Cerebellar nuclear complex (tissue), 1 donor: ENCODE results near the gene EMP1.

ENCODE experiments used
- DNase-seq, 2 experiments: peaks; one replicate each; lab custom pipeline; 2025; lab: John Stamatoyannopoulos, UW

EMP1 gene

GRCh38 chr12:13173012-13173932, 23.3 kb upstream of the EMP1 start:
- DNase-seq = no peak

DNA sequence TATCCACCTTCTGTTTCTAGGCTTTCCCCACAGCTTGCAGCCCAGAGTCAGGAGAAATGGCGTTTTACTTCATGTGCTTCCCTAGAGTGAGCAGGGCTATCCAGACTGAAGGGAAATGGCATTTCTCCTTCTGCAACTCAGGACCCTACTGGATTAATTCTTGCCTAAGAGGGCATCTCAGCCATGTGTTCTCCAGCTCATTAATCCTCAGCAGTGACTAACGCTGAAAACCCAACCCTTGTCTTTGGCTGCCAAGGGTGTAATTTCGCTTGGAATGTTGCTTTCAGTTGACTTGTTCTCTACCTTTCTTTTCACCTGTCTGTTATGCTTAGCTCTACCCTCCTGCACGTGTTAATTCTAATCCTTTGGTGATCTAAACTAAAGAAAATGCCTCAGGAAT, 21.0 kb upstream of the EMP1 start:
- no peak for DNase-seq

GRCh38 chr12:13176256-13176655, 20.3 kb upstream of the EMP1 start:
- no peak for DNase-seq

DNA sequence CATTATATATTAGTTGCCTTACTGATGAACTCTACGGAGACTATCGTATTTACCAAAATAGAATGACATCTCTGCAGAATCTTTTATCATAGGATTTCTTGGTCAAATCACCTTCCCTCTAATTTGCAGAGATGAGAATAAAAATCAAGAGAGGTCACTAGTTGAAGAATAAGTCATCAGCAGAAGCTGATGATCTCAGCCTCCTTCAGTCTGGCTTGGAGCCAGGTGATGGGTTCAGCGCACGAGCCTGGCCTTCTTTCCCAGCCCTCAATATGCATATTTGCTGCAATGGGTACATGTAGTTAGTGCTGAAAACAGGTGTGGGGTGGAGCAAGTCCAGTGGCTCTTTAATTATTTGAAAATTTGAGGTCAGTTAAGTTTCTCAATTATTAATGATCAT, 19.2 kb upstream of the EMP1 start:
- no peak for DNase-seq

- DNase-seq = no peak
These were observed 18.6 kb upstream of the EMP1 start for GRCh38 chr12:13177906-13178305.

- no peak for DNase-seq
These were observed 17.8 kb upstream of the EMP1 start for GRCh38 chr12:13178568-13179210.

GRCh38 chr12:13179211-13180074, 17.1 kb upstream of the EMP1 start:
- no peak for DNase-seq

- DNase-seq = no peak
These were observed 15.0 kb upstream of the EMP1 start for GRCh38 chr12:13181375-13182070.

DNA sequence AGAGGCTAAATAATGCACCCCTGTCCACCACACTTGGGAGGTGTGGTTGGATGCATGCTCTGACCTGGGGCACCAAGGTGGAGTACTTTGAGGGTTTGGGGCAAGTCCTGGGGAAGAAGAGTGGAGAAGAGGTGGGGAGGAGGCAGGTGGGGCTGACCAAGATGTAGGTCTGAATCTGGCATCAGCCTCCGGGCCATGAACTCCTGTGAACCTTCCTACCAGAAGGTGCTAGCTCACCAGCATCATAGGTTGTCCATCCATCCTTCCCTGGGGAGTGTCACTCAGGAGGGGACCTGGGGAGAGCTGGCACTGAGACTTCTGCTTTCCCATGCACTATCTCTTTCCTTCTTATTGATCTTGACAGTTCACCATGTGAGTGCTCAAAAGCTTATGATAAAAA, 13.6 kb upstream of the EMP1 start:
- DNase-seq = no peak

DNA sequence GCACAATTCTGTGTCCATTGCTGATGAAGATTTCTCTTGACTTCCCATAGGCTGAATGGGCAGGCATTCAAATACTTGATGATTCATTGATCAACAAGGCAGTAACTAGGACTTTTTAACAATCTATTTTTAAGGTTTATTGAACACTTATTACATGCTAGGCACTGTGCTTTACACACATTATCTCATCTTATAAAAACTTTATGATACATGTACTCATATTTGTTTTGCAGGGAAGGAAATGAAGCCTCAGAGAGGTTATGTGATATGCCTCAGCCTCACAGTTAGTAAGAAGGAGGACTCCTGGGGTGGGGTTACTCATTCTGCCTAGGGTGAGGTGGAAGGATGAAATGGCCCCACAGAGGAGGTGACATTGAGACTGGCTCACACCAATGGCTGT, 12.9 kb upstream of the EMP1 start:
- DNase-seq = no peak

DNA sequence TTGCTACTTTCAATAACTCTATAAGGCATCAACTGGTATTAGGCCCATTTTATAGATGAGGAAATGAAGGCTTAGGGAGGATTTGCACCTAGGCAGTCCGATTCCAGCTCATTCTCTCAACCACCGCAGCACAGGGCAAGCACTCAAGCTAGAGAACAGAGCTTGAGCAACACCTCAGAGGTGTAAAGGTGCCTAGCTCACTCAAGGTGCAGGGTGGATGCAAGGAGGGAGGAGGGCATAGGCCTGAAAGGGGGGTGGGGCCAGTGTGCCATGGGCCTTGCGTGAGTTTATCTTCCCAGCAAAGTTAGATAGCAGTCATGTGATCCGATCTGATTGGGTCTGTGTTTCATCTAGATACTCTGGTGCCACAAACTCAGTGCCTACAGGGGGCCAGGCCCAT, 10.2 kb upstream of the EMP1 start:
- no peak for DNase-seq

- DNase-seq = no peak
These were observed 9.1 kb upstream of the EMP1 start for GRCh38 chr12:13187399-13187798.

DNA sequence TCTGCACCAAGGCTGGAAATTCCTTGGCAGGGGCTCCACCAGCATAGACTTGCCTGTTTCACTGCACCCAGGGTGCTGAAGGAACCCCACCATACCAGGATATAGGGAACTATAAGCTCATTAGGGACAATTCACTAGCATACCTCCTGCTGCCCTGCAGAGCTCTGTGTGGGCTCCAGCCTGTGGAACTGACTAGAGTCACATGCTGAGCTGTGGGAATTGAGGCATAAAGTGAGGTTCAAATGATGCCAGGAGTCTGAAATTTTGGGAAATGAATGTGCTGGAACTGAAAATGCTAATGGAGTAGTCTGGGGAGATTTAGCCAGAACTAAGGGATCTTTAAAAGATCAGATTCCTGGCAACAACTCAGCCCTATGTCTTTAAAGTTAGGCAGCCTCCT, 7.3 kb upstream of the EMP1 start:
- DNase-seq = no peak

DNA sequence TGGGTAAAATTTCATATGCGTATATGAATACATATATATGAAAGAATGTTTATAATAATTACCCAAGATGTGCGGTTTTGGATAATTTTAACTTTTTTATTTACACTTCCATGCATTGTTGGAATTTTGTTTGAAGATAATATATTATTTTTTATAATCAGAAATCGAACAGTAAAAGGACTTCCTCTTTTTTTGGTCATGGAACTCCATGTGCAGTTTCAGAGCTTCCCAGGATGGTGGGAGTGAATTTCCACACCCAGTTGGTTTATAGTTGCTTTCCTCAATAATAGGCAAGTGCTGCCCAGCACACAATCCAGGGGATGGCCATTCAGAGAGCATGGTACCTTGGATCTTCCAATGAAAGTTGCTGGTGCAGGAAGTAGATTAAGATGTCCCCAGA, 6.3 kb upstream of the EMP1 start:
- no peak for DNase-seq

GRCh38 chr12:13192719-13193118, 3.8 kb upstream of the EMP1 start:
- DNase-seq = no peak

DNA sequence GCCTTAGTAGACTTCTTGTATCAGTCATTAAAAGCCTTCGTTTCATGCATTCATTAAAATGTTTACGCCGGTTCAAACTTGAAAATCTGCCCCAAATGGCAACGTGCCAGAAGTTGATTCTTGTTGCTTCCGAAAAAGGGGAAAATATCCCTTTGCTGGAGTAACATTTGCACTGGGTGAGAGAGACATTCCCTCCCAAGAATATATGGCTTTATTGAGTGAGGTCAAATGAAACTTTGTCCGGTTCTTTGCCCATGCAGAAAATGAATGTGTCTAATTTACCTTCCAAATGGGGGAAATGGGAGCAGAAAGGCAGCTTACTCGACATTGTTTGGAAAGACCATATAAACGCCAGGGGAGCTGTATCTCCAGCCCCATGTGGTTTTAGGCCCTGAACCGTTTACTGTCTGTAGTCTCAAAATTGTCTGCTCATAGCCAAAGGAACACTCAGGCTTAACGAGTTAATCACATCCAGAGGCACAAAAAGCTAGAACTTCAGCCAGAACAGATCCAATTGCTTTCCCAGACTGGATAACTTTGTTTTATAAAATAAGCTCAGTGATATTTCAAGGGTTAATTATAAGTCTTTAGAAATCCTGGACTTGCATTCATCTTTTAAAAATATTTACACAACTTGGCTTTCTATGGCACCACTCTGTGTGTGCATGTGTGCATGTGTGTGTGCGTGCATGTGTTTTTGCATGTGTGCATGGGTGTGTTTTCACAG, 2.9 kb upstream of the EMP1 start:
- DNase-seq = no peak

- no peak for DNase-seq
These were observed 2.0 kb upstream of the EMP1 start for GRCh38 chr12:13194401-13195110.

- DNase-seq = no peak
These were observed 1.3 kb upstream of the EMP1 start for GRCh38 chr12:13195250-13195649.

- no peak for DNase-seq
These were observed 769 bp upstream of the EMP1 start for GRCh38 chr12:13195785-13196129.

DNA sequence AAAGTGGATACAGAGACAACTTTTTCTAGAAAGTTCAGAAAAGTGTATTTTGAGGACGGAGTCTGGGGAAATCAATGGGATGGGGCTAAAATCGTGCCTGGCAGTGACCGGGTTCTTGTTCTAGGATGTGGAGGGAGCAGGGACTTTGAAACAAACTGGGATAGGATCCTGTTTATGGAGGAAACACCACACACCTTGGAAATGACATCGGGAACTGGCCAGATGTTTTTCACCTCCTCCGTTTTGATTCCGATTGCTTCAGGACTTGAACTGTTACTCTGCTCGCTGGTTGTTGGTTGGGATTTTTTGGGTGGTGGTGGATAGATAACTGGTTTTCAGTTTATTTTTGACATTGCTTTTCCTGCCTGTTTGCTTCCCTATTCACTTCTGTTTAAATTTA, 506 bp downstream of the EMP1 start:
- DNase-seq = no peak
